ENCODE results near the gene HMCN1. TPM values are rescaled to one million over a fixed set of nuclear protein-coding genes. Genes with fewer than 3 reads are reported as not detected.

HMCN1 gene
- total and polyA plus RNA-seq, 8 donors: 0.12 to 15.1 (median 0.86) TPM

GRCh38 chr1:185816460-185816859 is 82.3 kb downstream of the HMCN1 start:
- TF ChIP-seq POLR2AphosphoS5 (IDR thresholded peaks at IDR 0.05): no peak
- TF ChIP-seq EP300 (IDR thresholded peaks at IDR 0.05): no peak
- no peak for TF ChIP-seq CTCF (IDR thresholded peaks at IDR 0.05)
- no peak for TF ChIP-seq POLR2A (IDR thresholded peaks at IDR 0.05)
- no peak for DNase-seq
- H3K9me3 ChIP-seq: no peaks in the 10 kb centered on the region
- WGBS, 5 donors: 67 to 85% (median 73%) methylated on average over 1 of the region's 1 CpG
- H3K36me3 ChIP-seq: no peaks in the 10 kb centered on the region
- H3K27ac ChIP-seq: no peak overlapping the region
- intact Hi-C loops (cut with DNase I; ENCODE audit: low total_unique reads): no loop called here
- H3K27me3 ChIP-seq: no peaks in the 10 kb centered on the region
- no peak overlapping the region for H3K4me3 ChIP-seq
- no peaks in the 10 kb centered on the region for H3K4me1 ChIP-seq

- intact Hi-C loops (cut with DNase I; ENCODE audit: low total_unique reads): no loop called here
- no peaks in the 10 kb centered on the region for H3K9me3 ChIP-seq
- no peak overlapping the region for H3K27ac ChIP-seq
- no peaks in the 10 kb centered on the region for H3K36me3 ChIP-seq
- TF ChIP-seq POLR2AphosphoS5 (IDR thresholded peaks at IDR 0.05) (no peak), EP300 (IDR thresholded peaks at IDR 0.05) (no peak), CTCF (IDR thresholded peaks at IDR 0.05) (no peak), POLR2A (IDR thresholded peaks at IDR 0.05) (no peak)
- H3K4me3 ChIP-seq: no peak overlapping the region
- DNase-seq: no peak
- no peaks in the 10 kb centered on the region for H3K4me1 ChIP-seq
- H3K27me3 ChIP-seq: no peaks in the 10 kb centered on the region
Measured at GRCh38 chr1:185819798-185820197, 85.6 kb downstream of the HMCN1 start.

- 92 to 99% (median 93%) methylated on average over 3 of the region's 3 CpGs for WGBS, 5 donors
- H3K4me1 ChIP-seq: no peaks in the 10 kb centered on the region
- TF ChIP-seq EP300 (IDR thresholded peaks at IDR 0.05) (no peak), POLR2AphosphoS5 (IDR thresholded peaks at IDR 0.05) (no peak), POLR2A (IDR thresholded peaks at IDR 0.05) (no peak), CTCF (IDR thresholded peaks at IDR 0.05) (no peak)
Measured at GRCh38 chr1:185821612-185822385, 87.6 kb downstream of the HMCN1 start.

GRCh38 chr1:185823467-185823866 is 89.3 kb downstream of the HMCN1 start:
- 85 to 88% (median 87%) methylated on average over 2 of the region's 2 CpGs for WGBS, 5 donors
- no peak overlapping the region for H3K4me3 ChIP-seq
- no peak for DNase-seq
- H3K36me3 ChIP-seq: no peaks in the 10 kb centered on the region
- H3K4me1 ChIP-seq: no peaks in the 10 kb centered on the region
- TF ChIP-seq POLR2A (IDR thresholded peaks at IDR 0.05): no peak
- TF ChIP-seq CTCF (IDR thresholded peaks at IDR 0.05): no peak
- no peak for TF ChIP-seq EP300 (IDR thresholded peaks at IDR 0.05)
- TF ChIP-seq POLR2AphosphoS5 (IDR thresholded peaks at IDR 0.05): no peak
- intact Hi-C loops (cut with DNase I; ENCODE audit: low total_unique reads): no loop called here
- H3K27ac ChIP-seq: no peak overlapping the region
- H3K9me3 ChIP-seq: no peaks in the 10 kb centered on the region
- no peaks in the 10 kb centered on the region for H3K27me3 ChIP-seq

More at GRCh38 chr1:185821612-185822385, 87.6 kb downstream of the HMCN1 start:
- H3K36me3 ChIP-seq: no peaks in the 10 kb centered on the region
- no peak overlapping the region for H3K27ac ChIP-seq
- H3K9me3 ChIP-seq: no peaks in the 10 kb centered on the region
- no peak for DNase-seq
- no peaks in the 10 kb centered on the region for H3K27me3 ChIP-seq
- intact Hi-C loops (cut with DNase I; ENCODE audit: low total_unique reads): no loop called here
- no peak overlapping the region for H3K4me3 ChIP-seq

Measured in stomach (tissue), 9 donors.